HepG2 (cell line): ENCODE data around the gene NACC2. TPM values are rescaled to one million over a fixed set of nuclear protein-coding genes. Genes with fewer than 3 reads are reported as not detected.

Experiments
- ATAC-seq: fragments of 200-7000 bp; cut with Tn5 transposase; 3 replicates; pipeline ENCODE4 v1.9.1; 2020; ENCODE audit warnings: mild to moderate bottlenecking, moderate library complexity
- BruUV-seq: library from RNA; stranded (reverse); fragments of 400-500 nt; replicated peaks from 2 replicates; lab custom pipeline; 2021; lab: Mats Ljungman, UMichigan
- CTCF ChIA-PET: fragments of 300-600 bp; formaldehyde crosslinking; extraction: SDS; loops from one replicate; lab custom pipeline; 2021; ENCODE audit warnings: low total read pairs, inconsistent platforms, low intra/inter-chr PET ratio; lab: Yijun Ruan, JAX
- POLR2A ChIA-PET: fragments of 350-600 bp; sonication (Branson Sonifier 250); formaldehyde crosslinking; loops from one replicate; lab custom pipeline; 2020; ENCODE audit warnings: antibody characterized with exemption, inconsistent platforms; lab: Yijun Ruan, JAX
- DNase-seq: peaks from one replicate; pipeline ENCODE4 v3.0.0-alpha.2; 2015; ENCODE audit warnings: low spot score
- FAIRE-seq: peaks from 3 replicates; lab custom pipeline; 2011; peaks lifted over from hg19 to GRCh38; lab: Jason Lieb, UNC
- H2AFZ ChIP-seq: one replicate; pipeline ENCODE4 v1.6.1; 2011; ENCODE audit warnings: low read length, inconsistent platforms
- H3K27ac ChIP-seq: fragments of 300-600 bp; 3 replicates; pipeline ENCODE4 v1.8.0; 2011; ENCODE audit warnings: mixed run types, mild to moderate bottlenecking, mixed read lengths, low read length, inconsistent platforms; ENCODE audit not compliant: insufficient read depth; ENCODE audit errors: extremely low read length
- H3K27me3 ChIP-seq, 2 experiments: fragments of 200-600 bp in 1 of 2; 2 replicates in 1 of 2; 3 replicates in 1 of 2; pipeline versions ENCODE4 v1.6.0 to v1.8.0; 2011; ENCODE audit warnings: low read length in 2 of 2, mild to moderate bottlenecking in 2 of 2, moderate library complexity in 2 of 2, inconsistent platforms in 1 of 2; ENCODE audit not compliant: insufficient read depth in 2 of 2, control insufficient read depth in 1 of 2
- H3K36me3 ChIP-seq, 2 experiments: fragments of 200-600 bp in 1 of 2; replicated peaks in 1 of 2; 2 replicates in 1 of 2; 3 replicates in 1 of 2; pipeline versions ENCODE4 v1.5.1 to v1.8.0; 2011; ENCODE audit warnings: low read length in 2 of 2, inconsistent platforms in 1 of 2; ENCODE audit not compliant: insufficient read depth in 2 of 2, control insufficient read depth in 1 of 2
- H3K4me1 ChIP-seq: 2 replicates; pipeline ENCODE4 v1.5.1; 2012; ENCODE audit warnings: low read length, inconsistent platforms; ENCODE audit not compliant: insufficient read depth
- H3K4me2 ChIP-seq: 2 replicates; pipeline ENCODE4 v1.6.0; 2011; ENCODE audit warnings: low read depth, low read length, inconsistent platforms
- H3K4me3 ChIP-seq, 3 experiments: fragments of 200-600 bp in 1 of 3; sonication (generic), shearing (Covaris generic) in 1 of 3; replicated peaks in 1 of 3; 2 replicates each; pipeline ENCODE4 v1.5.1; 2011 to 2016; ENCODE audit warnings: low read length in 3 of 3, inconsistent platforms in 2 of 3, low read depth in 2 of 3, mild to moderate bottlenecking in 2 of 3, control low read depth in 1 of 3, mixed read lengths in 1 of 3; ENCODE audit not compliant: insufficient read depth in 1 of 3
- H3K79me2 ChIP-seq: one replicate; pipeline ENCODE4 v1.6.1; 2011; ENCODE audit warnings: low read length, inconsistent platforms; ENCODE audit not compliant: insufficient read depth
- H3K9ac ChIP-seq: 2 replicates; pipeline ENCODE4 v1.6.0; 2011; ENCODE audit warnings: mild to moderate bottlenecking, low read depth, low read length, inconsistent platforms; ENCODE audit not compliant: insufficient read depth
- H3K9me3 ChIP-seq: 2 replicates; pipeline ENCODE4 v1.5.1; 2012; ENCODE audit warnings: mild to moderate bottlenecking, low read length
- H4K20me1 ChIP-seq: 2 replicates; pipeline ENCODE4 v1.6.0; 2011; ENCODE audit warnings: inconsistent platforms, mild to moderate bottlenecking, low read length, moderate library complexity; ENCODE audit not compliant: insufficient read depth
- AKNA ChIP-seq: sonication (generic); formaldehyde crosslinking; IDR thresholded peaks from 2 replicates; pipeline ENCODE4 v1.4.0; 2020; ENCODE audit warnings: missing genetic modification reagents, borderline replicate concordance
- CBX1 ChIP-seq: IDR thresholded peaks from one replicate; pipeline ENCODE4 v1.6.1; 2016; ENCODE audit warnings: antibody characterized with exemption, low read depth
- JUNB ChIP-seq: sonication (generic); formaldehyde crosslinking; IDR thresholded peaks from 2 replicates; pipeline ENCODE4 v1.8.0; 2022; ENCODE audit warnings: missing genetic modification reagents, mild to moderate bottlenecking, borderline replicate concordance
- KDM2A ChIP-seq: sonication (generic); formaldehyde crosslinking; IDR thresholded peaks from 2 replicates; pipeline ENCODE4 v1.4.0; 2020; ENCODE audit warnings: low read depth, missing genetic modification reagents, borderline replicate concordance
- NFKBIZ ChIP-seq: IDR thresholded peaks from 2 replicates; pipeline ENCODE4 v1.6.1; 2018; ENCODE audit warnings: missing genetic modification reagents, missing compliant biosample characterization
- PAF1 ChIP-seq: IDR thresholded peaks from 2 replicates; pipeline ENCODE4 v1.6.1; 2016; ENCODE audit warnings: missing genetic modification reagents, missing compliant biosample characterization
- SRSF1 ChIP-seq: fragments of 200-400 bp; formaldehyde crosslinking; optimal IDR thresholded peaks from 2 replicates; pipeline ENCODE3; 2017; ENCODE audit warnings: mild to moderate bottlenecking, low read depth, low read length, moderate library complexity
- ZEB1 ChIP-seq: IDR thresholded peaks from 2 replicates; pipeline ENCODE4 v1.6.1; 2012; ENCODE audit warnings: mild to moderate bottlenecking, low read depth, inconsistent platforms; ENCODE audit not compliant: insufficient replicate concordance
- ZFP82 ChIP-seq: sonication (generic); formaldehyde crosslinking; IDR thresholded peaks from 2 replicates; pipeline ENCODE4 v1.5.1; 2020; ENCODE audit warnings: mild to moderate bottlenecking, missing genetic modification reagents, borderline replicate concordance
- ZNF510 ChIP-seq: sonication (generic); formaldehyde crosslinking; IDR thresholded peaks from 2 replicates; pipeline ENCODE4 v1.4.0; 2020; ENCODE audit warnings: low read depth, mild to moderate bottlenecking, missing genetic modification reagents
- ZNF550 ChIP-seq: sonication (generic); formaldehyde crosslinking; IDR thresholded peaks from 2 replicates; pipeline ENCODE4 v1.4.0; 2020; ENCODE audit warnings: mild to moderate bottlenecking, missing genetic modification reagents, borderline replicate concordance
- ZNF615 ChIP-seq: sonication (generic); formaldehyde crosslinking; IDR thresholded peaks from 2 replicates; pipeline ENCODE4 v1.5.0; 2020; ENCODE audit warnings: mild to moderate bottlenecking, missing genetic modification reagents, borderline replicate concordance
- ZNF674 ChIP-seq: sonication (generic); formaldehyde crosslinking; IDR thresholded peaks from 2 replicates; pipeline ENCODE4 v1.5.0; 2020; ENCODE audit warnings: low read depth, mild to moderate bottlenecking, missing genetic modification reagents
- ZSCAN20 ChIP-seq: sonication (generic); formaldehyde crosslinking; IDR thresholded peaks from 2 replicates; pipeline ENCODE4 v1.4.0; 2020; ENCODE audit warnings: missing genetic modification reagents, mild to moderate bottlenecking, borderline replicate concordance
- WGBS: methylation state at CpG from one replicate; pipeline ENCODE4 v1.1.6; 2017; ENCODE audit warnings: low lambda C conversion rate; 5-methylcytosine and 5-hydroxymethylcytosine counted together
- in situ Hi-C: cut with HindIII; loops from 2 replicates; pipeline ENCODE4 v1.10.0; 2017; ENCODE audit warnings: low pct_unique_long_range_greater_than_20kb; ENCODE audit not compliant: extremely low pct_ligation_motif_present
- intact Hi-C: fragments of 100-400 bp; cut with micrococcal nuclease; formaldehyde crosslinking; loops from one replicate; pipeline ENCODE4 v1.10.0; 2022; ENCODE audit not compliant: unreplicated experiment
- polyA plus RNA-seq, 8 experiments: library from polyadenylated mRNA; depleted of rRNA in 3 of 8; stranded (reverse) in 7 of 8; unstranded in 1 of 8; fragments of >200 nt; fragmentation: Illumina TruSeq in 4 of 8; extraction: Trizol in 4 of 8; gene quantifications; 2 replicates each; pipeline versions ENCODE4 v1.2.1 to v1.2.3, GENCODE V29; 2011 to 2016; ENCODE audit warnings: low read depth in 4 of 8, missing spikeins in 1 of 8, mixed read lengths in 1 of 8; ENCODE audit not compliant: insufficient read depth in 1 of 8
- total RNA-seq, 5 experiments: library from RNA; depleted of rRNA; stranded (reverse); fragments of >200 nt; fragmentation: Illumina TruSeq; extraction: Trizol; gene quantifications; 2 replicates each; pipeline ENCODE4 v1.2.3, GENCODE V29; 2016; ENCODE audit warnings: low read depth in 1 of 5
- TF ChIP-seq, protein P1 (sequence below): IDR thresholded peaks from 2 replicates; pipeline ENCODE4 v1.6.1; 2016; ENCODE audit warnings: missing compliant biosample characterization, missing genetic modification reagents, borderline replicate concordance
- TF ChIP-seq, protein P2 (sequence below): sonication (generic); formaldehyde crosslinking; IDR thresholded peaks from 2 replicates; pipeline ENCODE4 v1.4.0; 2020; ENCODE audit warnings: missing genetic modification reagents, low read depth, mild to moderate bottlenecking, borderline replicate concordance

The NACC2 gene
- total and polyA plus RNA-seq, 2 of the 13 experiments (the other 11 are each of a cell fraction or from before 2014, with no cell fraction given), result 5.9 to 12.3 TPM

GRCh38 chr9:136050701-136051452 lies 44.2 kb downstream of the NACC2 start:
- ATAC-seq, result peak; percentile 2; the same call in 2 of the 3 replicates
- peak overlapping the region; percentile 68 for H3K9ac ChIP-seq
- no peaks in the 10 kb centered on the region for H3K27me3 ChIP-seq
- ChIA-PET POLR2A (interaction anchor here (0.8 to 4.2 kb wide), 7 partner anchors 37 to 67 kb away, joined by 3 to 47 read pairs (median 13); partner anchors contain the start of genes NACC2 and TMEM250), CTCF (no interaction called here)
- peaks cover 33% of the 10 kb centered on the region for H3K4me1 ChIP-seq
- WGBS, result 64% methylated on average over 14 of the region's 55 CpGs
- peak overlapping the region; percentile 49 to 72 (median 67); a peak in 4 of 6 replicates for H3K4me3 ChIP-seq
- no peaks in the 10 kb centered on the region for H3K9me3 ChIP-seq
- no peak overlapping the region for H2AFZ ChIP-seq
- peak; percentile 9 for DNase-seq
- H3K36me3 ChIP-seq, result peaks cover 13 to 34% of the 10 kb centered on the region in 2 experiments; a peak in 3 of 5 replicates
- no peak for FAIRE-seq
- no TSS peak for BruUV-seq
- peaks cover 29% of the 10 kb centered on the region for H3K79me2 ChIP-seq
- in situ Hi-C loops, result no loop called here
- H3K27ac ChIP-seq, result peak overlapping the region; percentile 75
- peak overlapping the region; percentile 93 for H3K4me2 ChIP-seq
- intact Hi-C loops, result loop anchor here (5.0 kb wide), 3 partner anchors 39 to 59 kb away; no protein-coding TSS in a partner anchor
- H4K20me1 ChIP-seq, result peaks cover 22% of the 10 kb centered on the region
- TF ChIP-seq JUNB, result no peak
- no peak for TF ChIP-seq ZNF550 (CRISPR knock-in tag)
- TF ChIP-seq, protein P1, sequence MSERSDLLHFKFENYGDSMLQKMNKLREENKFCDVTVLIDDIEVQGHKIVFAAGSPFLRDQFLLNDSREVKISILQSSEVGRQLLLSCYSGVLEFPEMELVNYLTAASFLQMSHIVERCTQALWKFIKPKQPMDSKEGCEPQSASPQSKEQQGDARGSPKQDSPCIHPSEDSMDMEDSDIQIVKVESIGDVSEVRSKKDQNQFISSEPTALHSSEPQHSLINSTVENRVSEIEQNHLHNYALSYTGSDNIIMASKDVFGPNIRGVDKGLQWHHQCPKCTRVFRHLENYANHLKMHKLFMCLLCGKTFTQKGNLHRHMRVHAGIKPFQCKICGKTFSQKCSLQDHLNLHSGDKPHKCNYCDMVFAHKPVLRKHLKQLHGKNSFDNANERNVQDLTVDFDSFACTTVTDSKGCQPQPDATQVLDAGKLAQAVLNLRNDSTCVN (CRISPR knock-in tag), result no peak
- no peak for TF ChIP-seq CBX1
- no peak for TF ChIP-seq ZFP82 (CRISPR knock-in tag)
- TF ChIP-seq, protein P2, sequence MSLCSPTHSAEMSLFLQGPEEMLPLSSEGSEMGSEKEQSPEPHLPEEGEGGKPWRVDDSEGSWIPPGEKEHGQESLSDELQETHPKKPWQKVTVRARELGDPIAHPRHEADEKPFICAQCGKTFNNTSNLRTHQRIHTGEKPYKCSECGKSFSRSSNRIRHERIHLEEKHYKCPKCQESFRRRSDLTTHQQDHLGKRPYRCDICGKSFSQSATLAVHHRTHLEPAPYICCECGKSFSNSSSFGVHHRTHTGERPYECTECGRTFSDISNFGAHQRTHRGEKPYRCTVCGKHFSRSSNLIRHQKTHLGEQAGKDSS, result 0 out of 2 replicates have a peak, but pooled peaks have one; percentile 8
- no peak for TF ChIP-seq AKNA (CRISPR knock-in tag)
- peak; percentile 11; the same call in 1 of the 2 replicates for TF ChIP-seq KDM2A (CRISPR knock-in tag)
- TF ChIP-seq ZNF510 (CRISPR knock-in tag), result no peak
- TF ChIP-seq PAF1 (CRISPR knock-in tag), result no peak
- TF ChIP-seq ZEB1, result no peak
- TF ChIP-seq SRSF1, result peak; percentile 57
- TF ChIP-seq ZSCAN20 (CRISPR knock-in tag), result no peak
- no peak for TF ChIP-seq ZNF674 (CRISPR knock-in tag)
- no peak for TF ChIP-seq ZNF615
- no peak for TF ChIP-seq NFKBIZ (CRISPR knock-in tag)
